GM12875 (cell line): ENCODE results near the gene PNMA8C.
"Not testable (repeated sequence)": the region's sequence is repeated elsewhere in the genome, so short reads cannot be mapped to it uniquely, and the experiment has no call there.

Source experiments
- H3K4me3 ChIP-seq: one replicate; pipeline ENCODE4 v1.5.1; 2011; ENCODE audit warnings: low read depth, low read length, control low read depth
- TF ChIP-seq, protein P1 (sequence below): IDR thresholded peaks from 2 replicates; pipeline ENCODE4 v1.5.1; 2011; ENCODE audit warnings: low read depth, mild to moderate bottlenecking, control low read depth, inconsistent platforms, low read length, moderate library complexity, borderline replicate concordance; ENCODE audit not compliant: insufficient read depth

The PNMA8C gene

DNA sequence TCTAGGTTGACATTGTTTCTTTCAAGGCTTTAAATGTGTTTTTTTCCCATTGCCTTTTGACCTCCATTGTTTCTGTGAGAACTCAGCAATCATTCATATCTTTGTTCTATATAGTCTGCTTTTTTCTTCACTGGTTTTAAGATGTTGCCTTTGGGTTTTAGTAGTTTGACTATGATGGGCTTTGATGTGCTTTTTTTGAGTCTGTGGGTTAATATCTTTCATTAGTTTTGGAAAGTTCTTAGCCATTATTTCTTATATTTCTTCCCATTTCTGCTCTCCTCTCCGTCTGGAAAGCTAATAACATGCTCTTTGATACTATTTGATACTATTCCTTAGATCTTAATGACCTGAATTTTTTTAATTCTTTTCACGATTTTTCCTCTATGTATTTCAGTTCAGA, 48.0 kb downstream of the PNMA8C start:
- H3K4me3 ChIP-seq = no peak overlapping the region
- TF ChIP-seq, protein P1, sequence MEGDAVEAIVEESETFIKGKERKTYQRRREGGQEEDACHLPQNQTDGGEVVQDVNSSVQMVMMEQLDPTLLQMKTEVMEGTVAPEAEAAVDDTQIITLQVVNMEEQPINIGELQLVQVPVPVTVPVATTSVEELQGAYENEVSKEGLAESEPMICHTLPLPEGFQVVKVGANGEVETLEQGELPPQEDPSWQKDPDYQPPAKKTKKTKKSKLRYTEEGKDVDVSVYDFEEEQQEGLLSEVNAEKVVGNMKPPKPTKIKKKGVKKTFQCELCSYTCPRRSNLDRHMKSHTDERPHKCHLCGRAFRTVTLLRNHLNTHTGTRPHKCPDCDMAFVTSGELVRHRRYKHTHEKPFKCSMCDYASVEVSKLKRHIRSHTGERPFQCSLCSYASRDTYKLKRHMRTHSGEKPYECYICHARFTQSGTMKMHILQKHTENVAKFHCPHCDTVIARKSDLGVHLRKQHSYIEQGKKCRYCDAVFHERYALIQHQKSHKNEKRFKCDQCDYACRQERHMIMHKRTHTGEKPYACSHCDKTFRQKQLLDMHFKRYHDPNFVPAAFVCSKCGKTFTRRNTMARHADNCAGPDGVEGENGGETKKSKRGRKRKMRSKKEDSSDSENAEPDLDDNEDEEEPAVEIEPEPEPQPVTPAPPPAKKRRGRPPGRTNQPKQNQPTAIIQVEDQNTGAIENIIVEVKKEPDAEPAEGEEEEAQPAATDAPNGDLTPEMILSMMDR = no peak

DNA sequence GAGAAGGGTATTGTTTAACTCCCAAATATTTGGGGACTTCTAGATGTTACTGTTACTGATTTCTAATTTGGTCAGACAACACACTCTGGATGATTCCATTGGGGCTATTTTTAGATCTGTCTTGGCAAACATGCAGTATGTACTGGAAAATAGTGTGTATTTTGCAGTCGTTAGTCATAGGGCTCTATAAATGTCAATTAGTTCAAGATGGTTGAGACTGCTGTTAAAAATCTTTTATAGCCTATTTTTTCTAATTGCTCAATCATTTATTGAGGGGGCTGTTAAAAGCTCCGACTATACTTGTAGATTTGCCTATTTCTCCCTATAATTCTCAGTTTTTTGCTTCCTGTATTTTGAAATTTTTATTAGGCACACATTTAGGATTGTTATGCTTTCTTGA, 50.5 kb downstream of the PNMA8C start:
- TF ChIP-seq, protein P1 = no peak
- no peak overlapping the region for H3K4me3 ChIP-seq

DNA sequence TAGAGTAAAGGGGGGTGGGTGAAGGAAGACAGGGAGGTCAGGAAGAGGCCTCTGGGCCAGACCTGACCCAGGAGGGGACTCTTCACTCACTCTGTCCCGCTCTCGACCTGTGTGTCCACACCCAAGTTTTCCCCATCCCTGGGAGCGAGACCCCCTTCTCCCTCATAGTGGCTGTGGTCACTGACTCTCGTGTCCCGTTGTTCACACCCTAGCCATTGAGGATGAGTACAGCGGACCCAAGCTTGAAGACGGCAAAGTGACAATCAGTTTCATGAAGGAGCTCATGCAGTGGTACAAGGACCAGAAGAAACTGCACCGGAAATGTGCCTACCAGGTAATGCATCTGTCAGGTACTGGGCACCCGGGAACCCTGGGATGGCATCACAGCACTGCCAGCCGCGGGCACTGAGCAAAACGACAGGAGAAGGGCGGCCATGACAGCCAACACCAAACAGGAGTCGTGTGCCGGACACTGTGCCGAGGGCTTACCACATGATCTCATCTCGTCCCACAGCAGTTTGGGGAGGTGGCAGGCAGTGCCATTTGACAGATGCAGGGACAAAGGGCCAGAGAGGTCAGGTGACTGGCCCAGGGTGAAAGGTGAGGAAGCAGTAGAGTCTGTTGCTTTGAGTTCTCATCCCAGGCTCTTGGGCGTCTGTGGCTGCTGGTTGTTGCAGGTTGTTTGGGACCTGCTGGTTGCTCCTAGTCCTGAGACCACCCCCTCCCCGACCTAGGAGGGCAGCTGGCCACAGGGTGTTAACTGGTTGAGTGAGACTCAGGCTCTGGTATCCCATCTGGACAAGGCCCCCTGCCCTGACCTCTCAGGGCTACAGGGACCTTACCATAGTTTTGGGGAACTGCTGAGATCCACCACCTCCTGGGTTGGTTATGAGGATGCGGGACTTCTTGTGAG, 52.2 kb downstream of the PNMA8C start:
- TF ChIP-seq, protein P1 = no peak
- no peak overlapping the region for H3K4me3 ChIP-seq

DNA sequence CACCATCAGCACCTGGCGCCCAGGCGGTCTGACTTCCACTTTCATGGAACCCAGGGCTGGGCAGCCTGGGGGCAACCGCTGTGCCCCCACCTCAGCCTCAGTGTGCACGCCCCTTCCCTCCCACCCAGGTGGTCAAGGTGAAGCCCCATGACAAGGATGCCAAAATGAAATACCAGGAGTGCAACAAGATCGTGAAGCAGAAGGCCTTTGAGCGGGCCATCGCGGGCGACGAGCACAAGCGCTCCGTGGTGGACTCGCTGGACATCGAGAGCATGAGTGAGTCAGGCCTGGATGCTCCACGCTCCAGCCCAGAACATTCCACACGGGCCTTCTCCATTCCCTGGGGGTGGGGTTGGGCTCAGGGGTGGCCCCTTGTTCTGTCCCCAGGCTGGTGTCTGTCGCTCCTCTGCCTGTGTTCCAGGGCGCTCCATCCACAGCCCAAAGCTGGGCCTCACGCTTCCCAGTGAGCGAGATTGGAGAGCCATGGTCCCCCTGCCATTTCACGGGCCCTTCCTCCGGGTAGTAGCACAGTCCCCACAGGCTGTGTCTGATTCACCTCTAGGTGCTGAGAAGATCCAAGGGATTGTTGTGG, 53.2 kb downstream of the PNMA8C start:
- not testable (repeated sequence) for H3K4me3 ChIP-seq
